HepG2 (cell line): ENCODE measurements around the gene TMEM131. TPM values are rescaled to one million over a fixed set of nuclear protein-coding genes. Genes with fewer than 3 reads are reported as not detected.

ENCODE experiments used
- LRRFIP1 ChIP-seq: sonication (generic); formaldehyde crosslinking; conservative IDR thresholded peaks from 2 replicates; pipeline ENCODE4 v1.4.0; 2020; ENCODE audit warnings: missing genetic modification reagents
- NR2F2 ChIP-seq: IDR thresholded peaks from 2 replicates; pipeline ENCODE4 v1.6.1; 2012; ENCODE audit warnings: low read depth, inconsistent platforms, borderline replicate concordance
- RERE ChIP-seq: IDR thresholded peaks from 2 replicates; pipeline ENCODE4 v1.6.1; 2016; ENCODE audit warnings: low read depth, missing genetic modification reagents, missing compliant biosample characterization
- TBX2 ChIP-seq: sonication (generic); formaldehyde crosslinking; IDR thresholded peaks from 2 replicates; pipeline ENCODE4 v1.5.0; 2020; ENCODE audit warnings: missing genetic modification reagents, mild to moderate bottlenecking, borderline replicate concordance
- ZNF589 ChIP-seq: sonication (generic); formaldehyde crosslinking; conservative IDR thresholded peaks from 2 replicates; pipeline ENCODE4 v1.8.0; 2022; ENCODE audit warnings: mild to moderate bottlenecking, moderate library complexity, missing genetic modification reagents
- polyA plus RNA-seq, 8 experiments: library from polyadenylated mRNA; depleted of rRNA in 3 of 8; stranded (reverse) in 7 of 8; unstranded in 1 of 8; fragments of >200 nt; fragmentation: Illumina TruSeq in 4 of 8; extraction: Trizol in 4 of 8; gene quantifications; 2 replicates each; pipeline versions ENCODE4 v1.2.1 to v1.2.3, GENCODE V29; 2011 to 2016; ENCODE audit warnings: low read depth in 4 of 8, missing spikeins in 1 of 8, mixed read lengths in 1 of 8; ENCODE audit not compliant: insufficient read depth in 1 of 8
- total RNA-seq, 5 experiments: library from RNA; depleted of rRNA; stranded (reverse); fragments of >200 nt; fragmentation: Illumina TruSeq; extraction: Trizol; gene quantifications; 2 replicates each; pipeline ENCODE4 v1.2.3, GENCODE V29; 2016; ENCODE audit warnings: low read depth in 1 of 5

Gene TMEM131
- total and polyA plus RNA-seq, 2 of the 13 experiments (the other 11 are each of a cell fraction or from before 2014, with no cell fraction given), result 17.9 to 19.5 TPM

- TF ChIP-seq LRRFIP1 (CRISPR knock-in tag) (no peak), TBX2 (CRISPR knock-in tag) (no peak), RERE (CRISPR knock-in tag) (no peak), NR2F2 (no peak), ZNF589 (no peak)
These were observed 4.5 kb downstream of the TMEM131 start (continued) for GRCh38 chr2:97991081-97991856.
